ENCODE data around the gene CELF2.

CELF2 gene

GRCh38 chr10:11282661-11283060 is 265.0 kb downstream of the CELF2 start:
- no peak for DNase-seq

DNA sequence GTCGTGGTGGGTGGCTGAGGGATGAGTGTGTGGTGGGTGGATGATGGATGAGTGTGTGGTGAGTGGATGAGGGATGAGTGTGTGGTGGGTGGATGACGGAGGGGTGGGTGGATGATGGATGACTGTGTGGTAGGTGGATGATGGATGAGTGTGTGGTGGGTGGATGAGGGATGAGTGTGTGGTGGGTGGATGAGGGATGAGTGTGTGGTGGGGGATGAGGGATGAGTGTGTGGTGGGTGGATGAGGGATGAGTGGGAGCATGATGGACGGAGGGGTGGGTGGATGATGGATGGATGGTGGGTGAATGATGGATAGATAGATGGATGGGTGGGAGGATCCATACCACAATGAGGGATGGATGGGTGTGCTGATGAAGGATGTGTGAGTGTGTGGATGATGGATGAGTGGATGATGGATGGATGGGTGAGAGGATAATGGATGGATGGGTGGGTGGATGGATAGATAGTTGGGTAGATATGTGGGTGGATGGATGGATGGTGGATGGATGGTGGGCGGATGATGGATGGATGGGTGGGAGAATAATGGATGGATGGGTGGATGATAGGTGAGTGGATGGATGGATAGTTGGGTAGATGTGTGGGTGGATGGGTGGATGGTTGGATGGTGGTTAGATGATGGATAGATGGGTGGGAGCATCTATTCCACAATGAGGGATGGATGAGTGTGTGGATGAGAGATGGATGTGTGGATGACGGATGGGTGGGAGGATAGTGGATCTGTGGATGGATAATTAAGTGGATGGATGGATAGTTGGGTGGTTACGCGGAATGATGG is 266.8 kb downstream of the CELF2 start:
- DNase-seq, result no peak

GRCh38 chr10:11285171-11285570 is 267.5 kb downstream of the CELF2 start:
- DNase-seq, result no peak

DNA sequence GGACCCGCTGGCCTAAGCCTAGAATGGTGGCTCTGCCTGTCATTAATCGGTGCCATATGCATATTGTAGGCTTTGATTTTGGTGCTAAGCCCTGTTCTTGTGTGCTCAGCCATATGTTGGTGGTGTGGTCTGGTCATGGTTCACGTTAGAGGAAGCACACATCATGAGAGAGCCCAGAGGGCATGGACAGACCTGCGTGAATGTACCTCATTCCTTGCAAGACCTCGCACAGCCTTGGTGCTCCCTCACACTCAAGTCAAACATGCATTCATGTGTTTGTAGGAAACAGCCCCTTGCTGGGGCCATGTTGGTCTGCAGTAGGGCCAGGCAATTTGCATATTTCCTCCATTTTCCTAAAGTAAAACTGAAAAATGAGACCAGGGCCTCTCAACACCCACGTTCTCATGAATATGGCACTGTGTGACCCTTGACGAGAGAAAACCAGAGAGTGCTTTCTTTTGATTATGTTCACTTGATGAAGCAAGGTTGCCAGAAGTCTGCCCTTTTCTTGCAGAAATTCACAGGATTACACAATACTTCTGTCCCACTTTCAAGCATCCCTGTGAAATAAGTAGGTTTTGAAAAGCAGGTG is 268.7 kb downstream of the CELF2 start:
- DNase-seq, result no peak

DNA sequence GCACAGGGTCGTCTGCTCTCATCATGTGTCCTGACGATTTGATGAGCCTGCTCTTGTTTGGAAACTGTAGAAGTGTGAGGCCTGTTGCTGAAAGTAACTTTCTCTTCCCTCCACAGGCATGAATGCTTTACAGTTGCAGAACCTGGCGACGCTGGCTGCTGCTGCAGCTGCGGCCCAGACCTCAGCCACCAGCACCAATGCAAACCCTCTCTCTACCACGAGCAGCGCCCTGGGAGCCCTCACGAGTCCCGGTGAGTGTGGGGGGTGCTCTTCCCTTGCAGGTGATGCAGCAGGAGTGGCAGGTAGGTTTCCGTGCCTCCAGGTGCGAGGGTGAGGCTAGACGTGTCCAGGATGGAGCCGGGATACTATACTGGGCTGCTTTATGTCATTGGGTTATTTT is 270.6 kb downstream of the CELF2 start:
- no peak for DNase-seq

DNA sequence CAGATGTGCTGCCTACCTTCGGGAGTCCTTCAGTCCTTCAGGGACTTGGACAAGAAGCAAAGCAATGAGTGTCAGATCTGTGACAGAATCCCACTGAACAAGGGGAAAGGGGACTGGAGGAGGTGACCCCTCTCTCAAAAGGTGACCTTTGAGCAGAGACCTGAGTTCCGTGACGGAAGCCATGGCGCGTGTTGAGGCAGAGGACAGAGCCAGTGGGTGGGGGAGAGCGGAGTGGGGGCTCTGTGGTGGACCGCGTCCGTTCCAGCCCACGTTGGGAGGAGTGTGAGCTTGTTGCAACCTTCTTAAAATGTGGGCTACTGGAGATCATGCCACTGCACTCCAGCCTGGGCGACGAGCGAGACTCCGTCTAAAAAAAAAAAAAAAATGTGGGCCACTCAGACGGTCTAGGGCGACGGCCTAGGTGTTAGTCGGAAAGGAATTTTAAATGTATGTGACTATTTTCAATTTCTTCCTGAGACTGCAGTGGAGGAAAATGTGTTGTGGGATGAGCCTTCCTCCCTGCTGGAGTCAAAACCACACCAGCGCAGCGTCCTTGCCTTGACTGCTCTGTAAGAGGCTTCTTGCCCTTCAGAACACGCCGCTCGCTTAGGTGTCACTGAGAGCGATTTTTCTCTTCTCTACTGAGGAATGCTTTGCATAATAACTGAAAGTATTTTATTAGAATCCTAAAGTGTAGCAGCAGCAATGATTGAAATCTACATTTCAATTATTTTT is 272.7 kb downstream of the CELF2 start:
- no peak for DNase-seq

DNA sequence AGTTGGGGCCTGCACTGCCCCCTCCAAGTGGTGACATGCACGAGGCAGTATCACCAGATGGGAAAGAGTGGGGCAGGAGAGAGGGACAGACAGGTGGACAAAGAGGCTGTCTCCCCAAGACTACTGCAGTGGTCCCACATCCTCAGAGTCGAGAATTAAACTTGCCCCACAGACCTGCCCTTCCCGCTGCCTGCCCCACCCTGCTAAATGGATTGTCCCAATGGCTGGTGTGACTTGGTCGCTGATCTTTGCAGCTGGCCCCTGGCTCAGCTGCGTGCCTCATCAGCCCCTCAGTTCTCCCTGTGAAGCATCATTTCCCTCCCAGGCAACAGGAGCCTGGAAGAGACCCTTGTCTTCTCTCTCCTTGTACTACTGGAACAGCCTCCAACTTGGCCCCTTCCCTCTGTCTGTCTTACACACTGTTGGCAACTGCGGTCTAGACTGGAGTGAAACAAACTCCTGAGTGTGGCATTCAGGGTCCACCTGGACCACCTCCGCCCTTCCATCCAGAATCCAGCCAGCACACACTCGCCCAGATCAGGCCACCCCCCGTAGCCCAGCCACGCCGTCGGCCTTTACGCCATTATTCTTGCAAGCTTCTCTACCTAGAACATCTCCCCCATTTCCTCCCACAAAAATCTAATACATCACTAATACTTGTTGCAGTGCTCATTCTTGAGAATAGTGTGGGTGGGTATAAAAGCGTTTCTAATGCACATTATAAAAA is 275.1 kb downstream of the CELF2 start:
- DNase-seq, result no peak

DNA sequence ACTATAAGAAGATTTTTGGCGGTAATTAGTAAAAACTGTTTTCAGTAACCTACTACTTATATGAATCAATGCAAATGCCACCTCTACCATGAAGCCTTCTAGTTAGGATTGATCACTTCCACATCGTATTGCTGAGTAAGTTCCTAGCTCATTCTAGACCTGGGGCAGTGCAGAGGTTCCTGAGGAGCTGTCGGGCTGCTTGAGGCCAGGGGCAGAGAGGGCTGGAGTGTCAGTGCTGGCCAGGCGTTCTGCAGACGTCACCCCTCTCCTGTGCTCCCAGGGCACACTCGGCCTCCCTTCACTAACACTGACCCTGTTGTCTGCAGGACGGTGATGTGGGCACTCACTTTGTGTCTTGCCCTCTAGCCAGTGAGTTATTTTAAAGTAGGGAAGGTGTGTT is 275.7 kb downstream of the CELF2 start:
- DNase-seq, result no peak

- DNase-seq, result no peak
These were observed 277.3 kb downstream of the CELF2 start for GRCh38 chr10:11294831-11295450.

DNA sequence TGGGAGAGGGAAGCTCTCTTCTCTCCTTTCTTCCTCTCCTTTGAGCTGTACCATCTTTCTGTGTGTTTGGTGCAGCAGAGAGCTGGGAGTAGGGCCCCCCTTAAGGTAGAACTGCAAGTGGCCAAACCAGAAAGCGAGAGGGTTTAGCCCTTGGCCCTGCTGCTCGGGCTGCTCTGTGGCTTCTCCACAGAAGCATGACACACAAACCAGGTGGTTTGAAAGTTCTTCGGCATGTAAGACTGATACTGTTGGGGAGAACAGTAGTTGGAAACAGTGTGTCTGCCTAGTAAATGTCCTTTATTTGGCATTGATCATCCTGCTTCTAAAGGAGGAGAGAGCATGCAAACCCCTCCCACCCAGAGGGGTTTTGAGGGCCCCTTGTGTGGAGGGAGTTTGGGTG is 277.8 kb downstream of the CELF2 start:
- no peak for DNase-seq

GRCh38 chr10:11297136-11297535 is 279.5 kb downstream of the CELF2 start:
- DNase-seq, result no peak

GRCh38 chr10:11298116-11298515 is 280.4 kb downstream of the CELF2 start:
- no peak for DNase-seq

- no peak for DNase-seq
These were observed 281.5 kb downstream of the CELF2 start for GRCh38 chr10:11299125-11299524.

GRCh38 chr10:11300026-11300425 is 282.4 kb downstream of the CELF2 start:
- DNase-seq, result no peak

GRCh38 chr10:11300563-11300962 is 282.9 kb downstream of the CELF2 start:
- DNase-seq, result no peak

GRCh38 chr10:11301571-11302111 is 284.0 kb downstream of the CELF2 start:
- DNase-seq, result no peak

- DNase-seq, result no peak
These were observed 284.5 kb downstream of the CELF2 start for GRCh38 chr10:11302181-11302580.

- no peak for DNase-seq
These were observed 285.9 kb downstream of the CELF2 start for GRCh38 chr10:11303361-11304170.

GRCh38 chr10:11304906-11305585 is 287.4 kb downstream of the CELF2 start:
- no peak for DNase-seq

DNA sequence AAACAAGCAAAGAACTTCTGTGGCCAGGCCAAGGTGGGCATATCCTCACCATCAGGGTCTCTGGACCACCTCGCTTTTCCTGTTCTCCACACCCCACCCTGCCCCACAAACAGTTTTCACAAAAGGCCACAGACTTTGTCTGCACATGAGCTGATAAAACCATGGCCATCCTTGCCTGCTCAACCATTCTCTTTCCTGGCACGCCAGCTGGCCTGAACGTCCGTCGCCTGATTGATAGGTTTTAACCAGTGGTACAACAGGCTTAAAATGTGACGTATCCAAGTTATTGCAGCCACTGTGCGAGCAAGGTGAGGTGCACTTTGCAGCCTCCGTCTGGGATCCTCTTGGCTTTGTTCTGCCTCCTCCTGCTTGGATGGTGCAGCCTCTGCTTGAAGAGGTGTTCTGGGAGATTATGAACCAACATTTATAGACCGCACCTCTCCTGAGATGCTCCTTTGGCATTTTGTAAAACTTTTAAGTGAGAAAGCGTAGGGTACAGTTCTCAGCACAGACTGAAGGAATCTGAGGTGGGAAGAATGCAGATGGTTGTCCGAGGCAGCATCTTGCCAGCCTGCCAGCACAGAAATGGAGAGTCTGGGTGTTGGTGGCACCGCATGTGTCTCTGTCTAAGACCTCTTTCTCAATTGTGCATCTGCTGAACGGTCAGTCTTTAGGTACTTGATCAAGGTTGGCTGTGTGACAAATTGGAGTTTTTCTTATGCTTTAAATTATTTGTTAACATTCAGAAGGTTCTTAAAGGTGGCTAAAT is 288.3 kb downstream of the CELF2 start:
- DNase-seq, result no peak

Measured in right hindlimb (tissue), 1 donor.